Measurements from ENCODE around the gene USP10.

Gene USP10

DNA sequence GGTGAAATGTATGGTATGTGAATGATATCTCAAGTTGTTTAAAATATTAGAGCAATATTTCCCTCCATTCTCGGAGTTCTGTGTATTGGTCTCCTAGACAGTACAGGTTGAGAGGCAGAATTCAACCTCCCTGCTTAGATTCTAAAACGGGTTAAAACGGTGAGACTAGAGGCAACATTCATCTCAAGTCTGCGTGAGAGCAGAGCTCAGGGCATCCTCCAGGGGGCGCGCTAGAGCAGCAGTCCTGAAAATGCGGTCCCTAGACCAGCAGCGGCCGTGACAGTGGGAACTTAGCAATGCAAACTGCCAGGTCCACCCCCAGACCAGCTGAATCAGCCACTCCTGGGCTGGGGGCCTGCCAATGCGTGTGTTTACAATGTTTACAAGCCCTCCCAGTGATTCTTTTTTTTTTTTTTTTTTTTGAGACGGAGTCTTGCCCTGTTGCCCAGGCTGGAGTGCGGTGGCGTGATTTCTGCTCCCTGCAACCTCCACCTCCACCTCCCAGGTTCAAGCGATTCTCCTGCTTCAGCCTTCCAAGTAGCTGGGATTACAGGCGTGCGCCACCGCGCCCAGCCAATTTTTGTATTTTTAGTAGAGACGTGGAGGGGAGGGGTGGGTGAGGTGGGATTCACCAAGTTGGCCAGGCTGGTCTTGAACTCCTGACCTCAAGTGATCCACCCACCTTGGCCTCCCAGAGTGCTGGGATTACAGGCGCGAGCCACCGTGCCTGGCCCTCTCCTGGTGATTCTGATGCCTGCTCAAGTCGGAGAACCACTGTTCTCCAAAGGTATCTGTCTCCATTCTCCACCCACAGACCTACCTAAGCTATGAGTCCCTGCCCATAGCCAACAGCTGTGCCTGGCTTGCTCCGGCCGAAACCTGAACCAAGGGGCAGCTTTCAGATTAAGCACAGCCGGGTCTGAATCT is 27.3 kb upstream of the USP10 start:
- DNase-seq (ENCODE audit: low spot score) = peak; percentile 86
- in situ Hi-C loops (cut with MboI; ENCODE audit: low pct_unique_long_range_greater_than_20kb, low sequenced_read_pairs, unreplicated experiment) = no loop called here
- TF ChIP-seq, protein P1, sequence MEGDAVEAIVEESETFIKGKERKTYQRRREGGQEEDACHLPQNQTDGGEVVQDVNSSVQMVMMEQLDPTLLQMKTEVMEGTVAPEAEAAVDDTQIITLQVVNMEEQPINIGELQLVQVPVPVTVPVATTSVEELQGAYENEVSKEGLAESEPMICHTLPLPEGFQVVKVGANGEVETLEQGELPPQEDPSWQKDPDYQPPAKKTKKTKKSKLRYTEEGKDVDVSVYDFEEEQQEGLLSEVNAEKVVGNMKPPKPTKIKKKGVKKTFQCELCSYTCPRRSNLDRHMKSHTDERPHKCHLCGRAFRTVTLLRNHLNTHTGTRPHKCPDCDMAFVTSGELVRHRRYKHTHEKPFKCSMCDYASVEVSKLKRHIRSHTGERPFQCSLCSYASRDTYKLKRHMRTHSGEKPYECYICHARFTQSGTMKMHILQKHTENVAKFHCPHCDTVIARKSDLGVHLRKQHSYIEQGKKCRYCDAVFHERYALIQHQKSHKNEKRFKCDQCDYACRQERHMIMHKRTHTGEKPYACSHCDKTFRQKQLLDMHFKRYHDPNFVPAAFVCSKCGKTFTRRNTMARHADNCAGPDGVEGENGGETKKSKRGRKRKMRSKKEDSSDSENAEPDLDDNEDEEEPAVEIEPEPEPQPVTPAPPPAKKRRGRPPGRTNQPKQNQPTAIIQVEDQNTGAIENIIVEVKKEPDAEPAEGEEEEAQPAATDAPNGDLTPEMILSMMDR (IDR thresholded peaks at IDR 0.05; ENCODE audit: extremely low read depth, insufficient read depth, missing control alignments) = peak; percentile 94

- in situ Hi-C loops (cut with MboI; ENCODE audit: low pct_unique_long_range_greater_than_20kb, low sequenced_read_pairs, unreplicated experiment) = no loop called here
- TF ChIP-seq, protein P1 (IDR thresholded peaks at IDR 0.05; ENCODE audit: extremely low read depth, insufficient read depth, missing control alignments) = no peak
- DNase-seq (ENCODE audit: low spot score) = no peak
These were observed 26.6 kb upstream of the USP10 start for GRCh38 chr16:84673203-84673535.

- in situ Hi-C loops (cut with MboI; ENCODE audit: low pct_unique_long_range_greater_than_20kb, low sequenced_read_pairs, unreplicated experiment) = no loop called here
- DNase-seq (ENCODE audit: low spot score) = no peak
- TF ChIP-seq, protein P1 (IDR thresholded peaks at IDR 0.05; ENCODE audit: extremely low read depth, insufficient read depth, missing control alignments) = no peak
These were observed 26.2 kb upstream of the USP10 start for GRCh38 chr16:84673561-84673960.

DNA sequence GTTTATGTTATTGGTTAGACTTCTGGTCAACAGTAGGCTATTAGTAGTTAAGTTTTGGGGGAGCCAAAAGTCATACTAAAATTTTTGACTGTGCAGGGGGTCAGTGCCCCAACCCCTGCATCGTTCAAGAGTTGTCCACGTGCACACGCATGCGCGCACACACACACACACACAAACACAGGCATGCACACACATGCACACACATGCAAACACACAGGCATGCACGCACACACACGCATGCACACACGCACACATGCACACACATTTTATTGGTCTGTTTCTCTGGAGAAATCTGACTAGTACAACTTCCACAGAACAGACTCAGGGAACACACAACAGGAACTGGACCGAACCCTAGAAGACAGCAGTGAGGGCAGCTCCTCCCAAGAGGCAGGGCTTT is 24.4 kb upstream of the USP10 start:
- TF ChIP-seq, protein P1 (IDR thresholded peaks at IDR 0.05; ENCODE audit: extremely low read depth, insufficient read depth, missing control alignments) = no peak
- no peak for DNase-seq (ENCODE audit: low spot score)
- in situ Hi-C loops (cut with MboI; ENCODE audit: low pct_unique_long_range_greater_than_20kb, low sequenced_read_pairs, unreplicated experiment) = no loop called here

- TF ChIP-seq, protein P1 (IDR thresholded peaks at IDR 0.05; ENCODE audit: extremely low read depth, insufficient read depth, missing control alignments) = no peak
- in situ Hi-C loops (cut with MboI; ENCODE audit: low pct_unique_long_range_greater_than_20kb, low sequenced_read_pairs, unreplicated experiment) = no loop called here
- no peak for DNase-seq (ENCODE audit: low spot score)
These were observed 23.9 kb upstream of the USP10 start for GRCh38 chr16:84675884-84676283.

GRCh38 chr16:84677017-84677803 is 22.6 kb upstream of the USP10 start:
- in situ Hi-C loops (cut with MboI; ENCODE audit: low pct_unique_long_range_greater_than_20kb, low sequenced_read_pairs, unreplicated experiment) = no loop called here
- TF ChIP-seq, protein P1 (IDR thresholded peaks at IDR 0.05; ENCODE audit: extremely low read depth, insufficient read depth, missing control alignments) = no peak
- no peak for DNase-seq (ENCODE audit: low spot score)

All from GM13977 (cell line).